T-helper 2 cell treated with Interferon-gamma antibody and Interleukin-4, amounts not matched to agents 100 ng/mL and 5 ng/mL, for 36 hours (primary cell): Measurements from ENCODE around the gene KLHL4. TPM values are rescaled to one million over a fixed set of nuclear protein-coding genes. Genes with fewer than 3 reads are reported as not detected.
"Not testable (repeated sequence)": the region's sequence is repeated elsewhere in the genome, so short reads cannot be mapped to it uniquely, and the experiment has no call there.

Experiments used
- intact Hi-C: fragments of 100-400 bp; cut with micrococcal nuclease; formaldehyde crosslinking; loops from one replicate; pipeline ENCODE4 v1.15.1; 2023
- total RNA-seq: library from RNA; stranded (reverse); gene quantifications from 2 replicates; pipeline ENCODE4 v1.2.3, GENCODE V29; 2022

The KLHL4 gene
- total RNA-seq = not detected in 2 replicates

GRCh38 chrX:87517571-87518141 lies at the start of gene KLHL4:
KLHL4 (plus strand) TSS chrX:87517802; CDS start chrX:87517894, 92 bp downstream.
- intact Hi-C loops = no loop called here

- intact Hi-C loops = no loop called here
These were observed 48.7 kb upstream of the KLHL4 start for GRCh38 chrX:87468941-87469340.

- intact Hi-C loops = no loop called here
These were observed 41.8 kb upstream of the KLHL4 start for GRCh38 chrX:87475793-87476192.

- intact Hi-C loops = not testable (repeated sequence)
These were observed 38.9 kb upstream of the KLHL4 start for GRCh38 chrX:87478703-87479102.

- intact Hi-C loops = no loop called here
These were observed 28.5 kb upstream of the KLHL4 start for GRCh38 chrX:87489071-87489470.

- intact Hi-C loops = no loop called here
These were observed 1.8 kb upstream of the KLHL4 start for GRCh38 chrX:87515836-87516235.

GRCh38 chrX:87516717-87517121 lies 883 bp upstream of the KLHL4 start:
- intact Hi-C loops = no loop called here

GRCh38 chrX:87518504-87518903 lies 902 bp downstream of the KLHL4 start:
- intact Hi-C loops = no loop called here

GRCh38 chrX:87525771-87526229 lies 8.2 kb downstream of the KLHL4 start:
- intact Hi-C loops = no loop called here

GRCh38 chrX:87526281-87526680 lies 8.7 kb downstream of the KLHL4 start:
- intact Hi-C loops = no loop called here

- intact Hi-C loops = no loop called here
These were observed 10.9 kb downstream of the KLHL4 start for GRCh38 chrX:87528487-87528886.

GRCh38 chrX:87571964-87572363 lies 54.4 kb downstream of the KLHL4 start:
- intact Hi-C loops = no loop called here

- intact Hi-C loops = no loop called here
These were observed 55.3 kb downstream of the KLHL4 start for GRCh38 chrX:87572901-87573300.

GRCh38 chrX:87578978-87579377 lies 61.4 kb downstream of the KLHL4 start:
- intact Hi-C loops = no loop called here

- intact Hi-C loops = no loop called here
These were observed 63.3 kb downstream of the KLHL4 start for GRCh38 chrX:87580862-87581261.

GRCh38 chrX:87582453-87582852 lies 64.9 kb downstream of the KLHL4 start:
- intact Hi-C loops = no loop called here

GRCh38 chrX:87583679-87584078 lies 66.1 kb downstream of the KLHL4 start:
- intact Hi-C loops = no loop called here

GRCh38 chrX:87616371-87616770 lies 98.8 kb downstream of the KLHL4 start:
- intact Hi-C loops = no loop called here

GRCh38 chrX:87621697-87622096 lies 104.1 kb downstream of the KLHL4 start:
- intact Hi-C loops = no loop called here

GRCh38 chrX:87626996-87627395 lies 109.4 kb downstream of the KLHL4 start:
- intact Hi-C loops = no loop called here

GRCh38 chrX:87634361-87634760 lies 116.8 kb downstream of the KLHL4 start:
- intact Hi-C loops = no loop called here

GRCh38 chrX:87636533-87636932 lies 118.9 kb downstream of the KLHL4 start:
- intact Hi-C loops = no loop called here

- intact Hi-C loops = not testable (repeated sequence)
These were observed 123.8 kb downstream of the KLHL4 start for GRCh38 chrX:87641439-87641838.

GRCh38 chrX:87661761-87662160 lies 144.2 kb downstream of the KLHL4 start:
- intact Hi-C loops = no loop called here
